ENCODE measurements around the gene TAC4. TPM values are rescaled to one million over a fixed set of nuclear protein-coding genes. Genes with fewer than 3 reads are reported as not detected.
A peak's percentile ranks its signal among the peaks of the same experiment; 100 is the strongest.

Gene TAC4
- total and polyA plus RNA-seq, 9 of the 15 experiments (the other 6 are each of a cell fraction or from before 2014, with no cell fraction given): 0.17 TPM; not detected in 8

- no peak for TF ChIP-seq PATZ1 (CRISPR knock-in tag; IDR thresholded peaks at IDR 0.05; ENCODE audit: borderline replicate concordance)
- TF ChIP-seq ZNF609 (CRISPR knock-in tag; IDR thresholded peaks at IDR 0.05; ENCODE audit: borderline replicate concordance): peak; percentile 4; the same call in 1 of the 2 replicates
- peak; percentile 98 for TF ChIP-seq CC2D1A (IDR thresholded peaks at IDR 0.05)
- peak; percentile 98 for TF ChIP-seq NFYB (IDR thresholded peaks at IDR 0.05; ENCODE audit: extremely low read depth, insufficient read length)
- TF ChIP-seq POLR2G (IDR thresholded peaks at IDR 0.05; ENCODE audit: low read depth, low read length): peak; percentile 95
- peak; percentile 75; the same call in 1 of the 2 replicates for TF ChIP-seq ETV5 (CRISPR knock-in tag; IDR thresholded peaks at IDR 0.05; ENCODE audit: low read depth)
- peak; percentile 92 for TF ChIP-seq RAD51 (IDR thresholded peaks at IDR 0.05; ENCODE audit: borderline replicate concordance, low read depth)
- TF ChIP-seq CREB3 (tag; conservative IDR thresholded peaks at IDR 0.05; ENCODE audit: low read depth): no peak; the same call in 1 of the 2 replicates
- 0 out of 2 replicates have a peak, but pooled peaks have one; percentile 34 for TF ChIP-seq HLTF (IDR thresholded peaks at IDR 0.05)
- TF ChIP-seq ETV6 (IDR thresholded peaks at IDR 0.05; ENCODE audit: borderline replicate concordance in 1 of 2, low read depth in 2 of 2, low read length in 1 of 2): no peak
- peak; percentile 72 for TF ChIP-seq ETV6 (CRISPR knock-in tag; IDR thresholded peaks at IDR 0.05; ENCODE audit: borderline replicate concordance)
- no peak for TF ChIP-seq ILF3 (IDR thresholded peaks at IDR 0.05; ENCODE audit: borderline replicate concordance)
- no peak for TF ChIP-seq MCM2 (IDR thresholded peaks at IDR 0.05; ENCODE audit: low read depth)
- TF ChIP-seq DPF2 (IDR thresholded peaks at IDR 0.05): no peak
- TF ChIP-seq TCF3 (CRISPR knock-in tag; IDR thresholded peaks at IDR 0.05): no peak; the same call in 1 of the 2 replicates
- no peak for TF ChIP-seq MEF2A (IDR thresholded peaks at IDR 0.05; ENCODE audit: control insufficient read depth, low read depth, low read length)
- no peak for TF ChIP-seq RBM34 (IDR thresholded peaks at IDR 0.05; ENCODE audit: borderline replicate concordance, insufficient read depth, low read length)
- no peak for TF ChIP-seq DLX4 (CRISPR knock-in tag; IDR thresholded peaks at IDR 0.05)
- TF ChIP-seq ZNF695 (CRISPR knock-in tag; IDR thresholded peaks at IDR 0.05): 0 out of 2 replicates have a peak, but pooled peaks have one; percentile 46
- peak; percentile 62; the same call in 1 of the 2 replicates for TF ChIP-seq FOXP1 (CRISPR knock-in tag; IDR thresholded peaks at IDR 0.05)
Observed at GRCh38 chr17:49788478-49789242, 59.2 kb downstream of the TAC4 start, which contains the start of gene KAT7 (continued).

All from K562 (cell line).